T-cell (primary cell): ENCODE measurements around the gene GJA10. TPM values are rescaled to one million over a fixed set of nuclear protein-coding genes. Genes with fewer than 3 reads are reported as not detected.

Source experiments
- ATAC-seq, 4 experiments: fragments of 200-7000 bp in 3 of 4; fragments of 150-1000 bp in 1 of 4; cut with Tn5 transposase; replicated peaks in 1 of 4; 1 replicate in 3 of 4; 2 replicates in 1 of 4; pipeline ENCODE4 v1.10.0; 2021; ENCODE audit warnings: moderate library complexity in 3 of 4, mild to moderate bottlenecking in 2 of 4, moderate number of reproducible peaks in 1 of 4
- CTCF ChIA-PET, 2 donors: fragments of 300-600 bp; sonication (Branson Sonifier 250); formaldehyde crosslinking; loops; one replicate each; lab custom pipeline; 2022; ENCODE audit warnings: antibody characterized with exemption in 2 of 2; lab: Charles Lee
- POLR2A ChIA-PET, 2 donors: fragments of 300-600 bp; sonication (Branson Sonifier 250); formaldehyde crosslinking; loops; one replicate each; lab custom pipeline; 2022; ENCODE audit warnings: antibody characterized with exemption in 2 of 2; lab: Charles Lee
- DNase-seq, 35 experiments: peaks; one replicate each; pipeline versions ENCODE4 v3.0.0 to v3.0.0-alpha.2; 2013 to 2023
- H3K27ac ChIP-seq: one replicate; pipeline ENCODE4 v1.5.1; 2013; ENCODE audit warnings: low read length
- H3K27me3 ChIP-seq, 2 experiments: replicated peaks in 1 of 2; 1 replicate in 1 of 2; 2 replicates in 1 of 2; pipeline versions ENCODE4 v1.6.1 to v1.7.0; 2013; ENCODE audit warnings: low read length in 1 of 2, mixed read lengths in 1 of 2; ENCODE audit not compliant: control insufficient read depth in 2 of 2, insufficient read depth in 2 of 2; ENCODE audit errors: extremely low read depth in 1 of 2
- H3K36me3 ChIP-seq, 2 donors: 1 replicate in 1 of 2; 2 replicates in 1 of 2; pipeline versions ENCODE4 v1.6.1 to v1.7.0; 2013; ENCODE audit warnings: low read length in 1 of 2; ENCODE audit not compliant: control insufficient read depth in 2 of 2, insufficient read depth in 1 of 2; ENCODE audit errors: extremely low read depth in 1 of 2
- H3K4me1 ChIP-seq, 2 experiments: 1 replicate in 1 of 2; 2 replicates in 1 of 2; pipeline versions ENCODE4 v1.6.1 to v1.7.0; 2013; ENCODE audit warnings: low read length in 2 of 2, mixed read lengths in 1 of 2; ENCODE audit not compliant: insufficient read depth in 2 of 2, control insufficient read depth in 1 of 2; ENCODE audit errors: extremely low read depth in 1 of 2
- H3K4me3 ChIP-seq, 2 donors: 1 replicate in 1 of 2; 2 replicates in 1 of 2; pipeline versions ENCODE4 v1.5.1 to v1.7.0; 2013; ENCODE audit warnings: mild to moderate bottlenecking in 2 of 2, low read length in 1 of 2, moderate library complexity in 1 of 2; ENCODE audit not compliant: control insufficient read depth in 1 of 2; ENCODE audit errors: extremely low read depth in 1 of 2
- H3K9me3 ChIP-seq: 2 replicates; pipeline ENCODE4 v1.7.0; 2013
- H3K27ac Mint-ChIP-seq, 2 donors: one replicate each; pipeline ENCODE4 v1.8.0; 2020 to 2021; ENCODE audit warnings: mild to moderate bottlenecking in 2 of 2, mixed read lengths in 2 of 2
- H3K27me3 Mint-ChIP-seq, 2 donors: one replicate each; pipeline ENCODE4 v1.8.0; 2021 to 2022; ENCODE audit warnings: mixed read lengths in 2 of 2
- H3K36me3 Mint-ChIP-seq: one replicate; pipeline ENCODE4 v1.8.0; 2021; ENCODE audit warnings: mixed read lengths
- H3K4me1 Mint-ChIP-seq, 3 donors: one replicate each; pipeline ENCODE4 v1.8.0; 2020 to 2022; ENCODE audit warnings: mixed read lengths in 3 of 3, mild to moderate bottlenecking in 1 of 3
- H3K4me3 Mint-ChIP-seq, 3 donors: one replicate each; pipeline ENCODE4 v1.8.0; 2020 to 2022; ENCODE audit warnings: mild to moderate bottlenecking in 3 of 3, mixed read lengths in 3 of 3, moderate library complexity in 3 of 3
- H3K9me3 Mint-ChIP-seq, 3 donors: one replicate each; pipeline ENCODE4 v1.8.0; 2020 to 2022; ENCODE audit warnings: mixed read lengths in 3 of 3
- WGBS: methylation state at CpG from one replicate; pipeline ENCODE4 v1.1.5; 2013; ENCODE audit warnings: missing lambda C conversion rate; ENCODE audit not compliant: insufficient coverage; 5-methylcytosine and 5-hydroxymethylcytosine counted together
- total RNA-seq, 35 experiments: library from RNA in 6 of 35; stranded (reverse) in 6 of 35; fragments of 120-200 nt in 1 of 35; gene quantifications; one replicate each; pipeline versions ENCODE4 v1.2.1 to v1.2.4 and lab custom pipeline; 2013 to 2026

GJA10 gene
- total RNA-seq, 5 donors from 2014 or later (not counting 1 experiment from before 2014, with no cell fraction given), result not detected

DNA sequence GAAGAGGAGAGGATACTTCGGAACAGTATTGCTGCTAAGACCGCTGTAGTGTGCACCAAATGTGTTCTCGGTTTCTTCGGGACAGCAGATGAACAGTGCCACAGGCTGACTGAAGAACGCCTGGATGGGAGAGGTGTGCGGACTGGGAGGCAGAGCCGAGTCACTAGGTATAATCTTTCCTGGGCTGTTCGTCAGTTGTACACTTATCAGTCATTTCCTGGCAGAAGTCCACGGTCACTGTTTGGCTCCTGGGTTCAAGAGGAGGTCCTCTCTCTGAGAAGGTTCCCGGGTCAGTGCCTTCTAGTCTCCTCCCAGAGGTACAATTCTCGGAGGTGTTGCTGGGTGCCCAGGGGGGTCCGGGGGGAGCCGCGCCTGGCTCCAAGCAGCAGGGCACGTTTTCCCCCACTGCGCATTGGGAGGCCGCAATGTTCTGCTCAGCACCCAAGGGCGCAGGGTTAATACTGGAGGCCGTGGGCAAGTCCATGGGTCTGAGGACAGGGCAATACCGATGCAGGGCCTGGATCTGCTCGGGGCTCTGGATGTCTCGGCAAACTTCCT, 38.1 kb downstream of the GJA10 start:
- CTCF ChIA-PET, result interaction anchor here in 1 of 2 donors (0.7 to 1.0 kb wide), 2 partner anchors 8 to 62 kb away, joined by 3 to 4 read pairs; no protein-coding TSS in a partner anchor
- Mint-ChIP-seq H3K4me1 (peaks cover 26 to 39% (median 32%) of the 10 kb centered on the region in 3 donors), H3K4me3 (no peak overlapping the region), H3K9me3 (no peaks in the 10 kb centered on the region), H3K36me3 (peaks cover 60% of the 10 kb centered on the region), H3K27ac (no peak overlapping the region), H3K27me3 (no peaks in the 10 kb centered on the region)
- Histone ChIP-seq H3K27ac (no peak overlapping the region), H3K4me1 (peaks cover 0 to 1% of the 10 kb centered on the region in 2 experiments), H3K9me3 (no peaks in the 10 kb centered on the region), H3K27me3 (no peaks in the 10 kb centered on the region), H3K36me3 (peaks cover 25 to 60% of the 10 kb centered on the region in 2 donors), H3K4me3 (no peak overlapping the region)
- POLR2A ChIA-PET, result no interaction called here
- WGBS, result 94% methylated on average over 17 of the region's 22 CpGs
- DNase-seq, result no peak
- ATAC-seq, result no peak

DNA sequence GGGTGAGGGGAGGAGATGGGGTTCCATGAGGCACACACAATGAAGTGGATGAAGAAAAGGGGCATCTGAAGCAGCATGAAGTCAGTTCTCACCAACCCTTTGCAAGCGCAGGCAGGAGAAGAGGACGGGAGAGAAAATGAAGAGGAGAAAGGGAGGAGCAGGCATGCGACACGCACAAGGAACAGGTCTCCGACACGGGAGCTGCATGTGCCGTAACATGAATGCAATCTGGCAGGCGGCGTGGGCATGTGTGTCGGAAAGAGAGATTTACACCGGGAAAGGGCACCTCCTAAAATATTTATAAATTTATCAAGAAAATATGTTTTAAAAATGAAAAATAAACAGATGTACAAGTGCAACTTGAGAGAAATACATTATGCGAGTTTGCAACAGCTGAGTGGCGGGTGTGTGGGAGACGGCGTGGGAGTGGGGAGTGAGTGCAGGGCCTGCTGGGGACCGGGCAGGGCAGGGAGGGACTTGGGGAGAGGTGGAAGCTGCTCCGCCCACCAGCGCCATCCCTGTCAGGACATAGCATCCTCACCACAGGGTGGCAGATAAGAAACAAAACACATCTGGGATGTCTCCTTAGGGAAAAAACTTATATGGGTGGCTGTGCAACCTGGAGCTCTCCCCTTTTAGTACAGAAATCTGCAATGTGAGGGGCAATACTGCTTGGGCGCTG, 40.6 kb downstream of the GJA10 start:
- Histone ChIP-seq H3K4me3 (no peak overlapping the region), H3K36me3 (peaks cover 25 to 56% of the 10 kb centered on the region in 2 donors), H3K27me3 (no peaks in the 10 kb centered on the region), H3K9me3 (no peaks in the 10 kb centered on the region), H3K4me1 (no peaks in the 10 kb centered on the region), H3K27ac (no peak overlapping the region)
- POLR2A ChIA-PET, result interaction anchor here in 1 of 2 donors (0.6 kb wide), 1 partner anchor 128 kb away, joined by 3 read pairs; no protein-coding TSS in a partner anchor
- CTCF ChIA-PET, result no interaction called here
- H3K4me3 Mint-ChIP-seq, result no peak overlapping the region
- H3K4me1 Mint-ChIP-seq, result peaks cover 8 to 22% (median 18%) of the 10 kb centered on the region in 3 donors
- H3K36me3 Mint-ChIP-seq, result peaks cover 64% of the 10 kb centered on the region
- DNase-seq, result no peak
- no peaks in the 10 kb centered on the region for H3K9me3 Mint-ChIP-seq
- WGBS, result 100% methylated on average over 4 of the region's 19 CpGs
- H3K27me3 Mint-ChIP-seq, result no peaks in the 10 kb centered on the region
- peak overlapping the region; percentile 22 to 52 for H3K27ac Mint-ChIP-seq
- ATAC-seq, result no peak

DNA sequence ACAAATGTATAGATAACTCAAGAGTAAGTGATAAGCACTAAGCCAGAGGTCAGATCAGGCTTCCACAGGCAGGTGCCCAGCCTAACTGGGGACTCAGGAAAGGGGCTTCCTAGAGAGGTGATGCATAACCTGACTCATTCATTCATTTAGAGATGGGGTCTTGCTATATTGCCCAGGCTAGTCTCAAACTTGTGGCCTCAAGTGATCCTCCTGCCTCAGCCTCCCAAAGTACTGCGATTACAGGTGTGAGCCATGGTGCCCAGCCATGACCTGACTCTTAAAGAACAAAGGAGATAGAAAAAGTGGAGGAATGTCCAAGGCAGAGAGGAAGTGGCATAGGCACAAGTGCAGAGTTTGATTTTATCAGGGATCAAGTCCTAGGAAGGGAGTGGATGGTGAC, 41.9 kb downstream of the GJA10 start:
- Mint-ChIP-seq H3K4me3 (no peak overlapping the region), H3K27me3 (no peaks in the 10 kb centered on the region), H3K27ac (no peak overlapping the region), H3K4me1 (peaks cover 11 to 26% (median 18%) of the 10 kb centered on the region in 3 donors), H3K36me3 (peaks cover 58% of the 10 kb centered on the region), H3K9me3 (no peaks in the 10 kb centered on the region)
- CTCF ChIA-PET, result interaction anchor here (0.6 to 1.7 kb wide), 2 partner anchors 228 to 543 kb away, joined by 4 to 7 read pairs; no protein-coding TSS in a partner anchor
- peaks cover 16 to 54% of the 10 kb centered on the region in 2 donors for H3K36me3 ChIP-seq
- DNase-seq (no peak), ATAC-seq (no peak)
- peaks cover 2 to 11% of the 10 kb centered on the region in 2 experiments for H3K4me1 ChIP-seq
- no peaks in the 10 kb centered on the region for H3K9me3 ChIP-seq
- POLR2A ChIA-PET, result no interaction called here
- H3K27me3 ChIP-seq, result no peaks in the 10 kb centered on the region
- no peak overlapping the region for H3K27ac ChIP-seq
- no peak overlapping the region for H3K4me3 ChIP-seq
- no CpG with 5 or more reads among the region's 1 CpG for WGBS

DNA sequence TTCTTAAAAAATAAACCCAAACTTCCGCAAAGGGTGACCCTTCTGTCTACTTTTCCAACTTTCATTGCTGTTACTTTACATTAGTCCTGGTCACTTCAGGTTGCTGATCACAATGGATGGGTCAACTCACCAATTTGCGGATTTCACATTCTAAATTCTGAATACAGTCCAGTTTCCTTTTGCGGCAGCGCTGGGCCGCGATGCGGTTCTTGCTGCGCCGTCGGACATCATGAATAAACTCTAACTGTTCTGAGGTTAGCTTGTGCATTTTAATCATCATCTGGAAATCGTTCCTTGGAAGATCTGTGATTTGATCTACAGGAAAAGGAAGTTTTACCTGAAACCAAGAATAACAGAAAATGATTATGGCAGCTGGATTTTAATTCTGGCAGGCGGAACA, 43.7 kb downstream of the GJA10 start:
- ATAC-seq (no peak), DNase-seq (no peak)
- POLR2A ChIA-PET, result no interaction called here
- no peaks in the 10 kb centered on the region for H3K27me3 ChIP-seq
- peaks cover 5 to 47% of the 10 kb centered on the region in 2 donors for H3K36me3 ChIP-seq
- H3K27me3 Mint-ChIP-seq, result no peaks in the 10 kb centered on the region
- peaks cover 43% of the 10 kb centered on the region for H3K36me3 Mint-ChIP-seq
- H3K4me3 Mint-ChIP-seq, result no peak overlapping the region
- H3K27ac Mint-ChIP-seq, result no peak overlapping the region
- H3K4me3 ChIP-seq, result no peak overlapping the region
- WGBS, result no CpG with 5 or more reads among the region's 12 CpGs
- peaks cover 3 to 11% of the 10 kb centered on the region in 2 experiments for H3K4me1 ChIP-seq
- peaks cover 16 to 34% (median 25%) of the 10 kb centered on the region in 3 donors for H3K4me1 Mint-ChIP-seq
- no peaks in the 10 kb centered on the region for H3K9me3 ChIP-seq
- CTCF ChIA-PET, result interaction anchor here in 1 of 2 donors (1.7 kb wide), 1 partner anchor 541 kb away, joined by 7 read pairs; no protein-coding TSS in a partner anchor
- H3K27ac ChIP-seq, result no peak overlapping the region
- no peaks in the 10 kb centered on the region for H3K9me3 Mint-ChIP-seq

DNA sequence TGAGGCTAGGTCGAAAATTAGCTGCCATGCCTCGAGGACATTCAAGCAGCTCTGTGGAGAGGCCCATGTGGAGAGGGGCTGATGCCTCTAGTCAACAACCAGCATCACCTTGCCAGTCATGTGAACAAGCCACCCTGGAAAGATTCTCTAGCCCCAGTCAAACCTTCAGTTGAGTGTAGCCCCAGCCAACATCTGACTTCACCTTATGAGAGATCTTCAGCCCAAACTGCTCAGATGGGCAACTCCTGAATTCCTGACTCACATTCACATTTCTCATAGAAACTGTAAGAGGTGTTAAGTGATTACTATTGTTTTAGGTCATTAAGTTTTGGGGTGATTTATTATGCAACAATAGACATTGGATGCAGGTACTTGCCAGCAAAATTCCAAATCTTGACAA, 44.9 kb downstream of the GJA10 start:
- DNase-seq, result no peak
- Mint-ChIP-seq H3K27me3 (no peaks in the 10 kb centered on the region), H3K9me3 (no peaks in the 10 kb centered on the region), H3K27ac (peak overlapping the region in 1 of 2 donors; percentile 44), H3K4me1 (peaks cover 16 to 38% (median 29%) of the 10 kb centered on the region in 3 donors), H3K4me3 (no peak overlapping the region), H3K36me3 (peaks cover 43% of the 10 kb centered on the region)
- ChIA-PET CTCF (interaction anchor here (0.7 to 4.2 kb wide), 5 partner anchors 91 to 540 kb away, joined by 4 to 198 read pairs (median 13); no protein-coding TSS in a partner anchor), POLR2A (no interaction called here)
- WGBS, result 100% methylated on average over 1 of the region's 2 CpGs
- Histone ChIP-seq H3K4me1 (peaks cover 3 to 11% of the 10 kb centered on the region in 2 experiments), H3K9me3 (no peaks in the 10 kb centered on the region), H3K27me3 (no peaks in the 10 kb centered on the region), H3K27ac (no peak overlapping the region), H3K4me3 (no peak overlapping the region), H3K36me3 (peaks cover 2 to 43% of the 10 kb centered on the region in 2 donors)
- ATAC-seq, result no peak

DNA sequence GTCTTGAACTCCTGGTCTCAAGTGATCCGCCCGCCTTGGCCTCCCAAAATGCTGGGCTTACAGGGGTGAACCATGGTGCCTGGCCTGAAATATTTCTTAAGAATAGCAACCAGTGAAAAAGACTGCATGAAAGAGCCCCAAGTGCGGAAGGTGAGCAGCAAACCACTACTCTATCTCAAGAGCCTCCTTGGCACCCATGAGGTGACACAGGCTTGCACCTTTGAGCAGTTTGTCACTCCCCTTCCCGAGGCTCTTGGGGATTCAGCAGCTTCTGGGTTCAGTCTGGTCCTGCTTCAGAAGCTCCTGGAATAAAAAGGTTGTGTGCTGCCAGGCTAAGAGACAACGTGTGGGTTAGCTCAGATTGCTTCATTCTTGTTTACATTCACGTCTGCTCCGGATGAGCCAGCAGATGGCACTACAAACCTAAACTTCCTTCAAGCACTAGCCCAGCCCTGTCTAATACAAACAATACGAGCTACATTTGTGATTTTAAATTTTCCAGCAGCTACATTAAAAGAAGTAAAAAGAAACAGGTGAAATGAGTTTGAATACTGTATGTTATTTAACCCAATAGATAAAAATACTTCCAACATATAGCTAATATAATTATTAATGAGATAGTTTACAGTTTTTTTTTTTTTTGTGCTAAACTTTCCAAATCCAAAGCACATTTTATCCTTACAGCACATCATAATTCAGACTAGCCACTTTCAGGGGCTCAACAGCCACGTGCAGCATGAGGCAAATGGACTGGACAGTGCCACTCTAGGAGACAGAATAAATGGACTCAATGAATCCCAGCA, 46.2 kb downstream of the GJA10 start:
- H3K27ac ChIP-seq, result no peak overlapping the region
- ATAC-seq (peak; percentile 80 to 93 (median 88)), DNase-seq (peak; percentile 40 to 87 (median 69))
- H3K4me3 Mint-ChIP-seq, result no peak overlapping the region
- H3K4me1 ChIP-seq, result peaks cover 3 to 11% of the 10 kb centered on the region in 2 experiments
- H3K27me3 Mint-ChIP-seq, result no peaks in the 10 kb centered on the region
- H3K36me3 Mint-ChIP-seq, result peaks cover 39% of the 10 kb centered on the region
- WGBS, result 60% methylated on average over 5 of the region's 9 CpGs
- no peaks in the 10 kb centered on the region for H3K27me3 ChIP-seq
- CTCF ChIA-PET, result interaction anchor here (0.5 to 4.2 kb wide), 105 partner anchors 9 to 1388 kb away, joined by 3 to 198 read pairs (median 4); partner anchors contain the start of gene MDN1 (in 1 of the 2)
- no peaks in the 10 kb centered on the region for H3K9me3 ChIP-seq
- peak overlapping the region; percentile 3 to 86 for H3K27ac Mint-ChIP-seq
- H3K36me3 ChIP-seq, result peaks cover 0 to 35% of the 10 kb centered on the region in 2 donors
- H3K9me3 Mint-ChIP-seq, result no peaks in the 10 kb centered on the region
- H3K4me1 Mint-ChIP-seq, result peaks cover 26 to 43% (median 39%) of the 10 kb centered on the region in 3 donors
- no peak overlapping the region for H3K4me3 ChIP-seq
- POLR2A ChIA-PET, result interaction anchor here (0.5 to 1.6 kb wide), 7 partner anchors 11 to 538 kb away, joined by 3 to 8 read pairs (median 4); no protein-coding TSS in a partner anchor
